HCT116 (cell line): ENCODE data around the gene SSUH2. TPM values are rescaled to one million over a fixed set of nuclear protein-coding genes. Genes with fewer than 3 reads are reported as not detected.

Source experiments
- ATAC-seq: fragments of 200-7000 bp; cut with Tn5 transposase; 2 replicates; pipeline ENCODE4 v1.9.1; 2020; ENCODE audit warnings: mild to moderate bottlenecking, moderate library complexity
- BruUV-seq: library from RNA; stranded (reverse); fragments of 400-500 nt; replicated peaks from 2 replicates; lab custom pipeline; 2021; lab: Mats Ljungman, UMichigan
- CTCF ChIA-PET: fragments of 300-600 bp; sonication (Branson Sonifier 250); formaldehyde crosslinking; loops from one replicate; lab custom pipeline; 2021; ENCODE audit warnings: antibody characterized with exemption; lab: Charles Lee
- POLR2A ChIA-PET: fragments of 300-600, 350-600 bp; sonication (Branson Sonifier 250); formaldehyde crosslinking; loops from one replicate; lab custom pipeline; 2021; ENCODE audit warnings: antibody characterized with exemption; lab: Charles Lee
- RAD21 ChIA-PET, 2 experiments: fragments of 300-600 bp; sonication (Branson Sonifier 250); formaldehyde crosslinking; loops; one replicate each; lab custom pipeline; 2023; ENCODE audit warnings: low total read pairs in 2 of 2; ENCODE audit not compliant: uncharacterized antibody in 2 of 2, unreplicated experiment in 2 of 2, low non-redundant PET in 1 of 2; lab: Charles Lee
- DNase-seq: peaks from one replicate; pipeline ENCODE4 v3.0.0-alpha.2; 2010; ENCODE audit warnings: low read depth, low spot score
- H2AFZ ChIP-seq: fragments of 200-600 bp; shearing (Covaris generic), sonication (generic); 2 replicates; pipeline ENCODE4 v1.6.1; 2017; ENCODE audit warnings: low read depth, mixed run types, mixed read lengths, antibody characterized with exemption, low read length; ENCODE audit not compliant: poor library complexity, severe bottlenecking
- H3K27ac ChIP-seq: 2 replicates; pipeline ENCODE4 v1.5.1; 2012; ENCODE audit warnings: low read depth, low read length
- H3K27me3 ChIP-seq: fragments of 200-600 bp; sonication (generic); 2 replicates; pipeline ENCODE4 v1.6.1; 2016; ENCODE audit warnings: mixed run types, low read length, mixed read lengths; ENCODE audit not compliant: insufficient read depth
- H3K36me3 ChIP-seq, 2 experiments: fragments of 200-500 bp in 1 of 2; fragments of 200-600 bp in 1 of 2; sonication (Bioruptor generic) in 1 of 2; sonication (generic) in 1 of 2; 2 replicates each; pipeline versions ENCODE4 v1.5.1 to v1.6.1; 2014 to 2016; ENCODE audit warnings: low read length in 2 of 2, inconsistent platforms in 1 of 2, mixed read lengths in 1 of 2, mixed run types in 1 of 2; ENCODE audit not compliant: insufficient read depth in 2 of 2, control insufficient read depth in 1 of 2
- H3K4me1 ChIP-seq, 2 experiments: fragments of 200-600 bp in 1 of 2; sonication (generic) in 1 of 2; 2 replicates each; pipeline versions ENCODE4 v1.5.1 to v1.6.1; 2012 to 2017; ENCODE audit warnings: low read length in 2 of 2, inconsistent platforms in 1 of 2, mild to moderate bottlenecking in 1 of 2, mixed read lengths in 1 of 2, mixed run types in 1 of 2, moderate library complexity in 1 of 2; ENCODE audit not compliant: insufficient read depth in 2 of 2, control insufficient read depth in 1 of 2
- H3K4me2 ChIP-seq: fragments of 200-600 bp; sonication (generic); 2 replicates; pipeline ENCODE4 v1.6.1; 2017; ENCODE audit warnings: mixed run types, low read length, mixed read lengths
- H3K4me3 ChIP-seq, 2 experiments: fragments of 200-600 bp in 1 of 2; sonication (generic) in 1 of 2; replicated peaks in 1 of 2; 2 replicates each; pipeline ENCODE4 v1.5.1; 2011 to 2016; ENCODE audit warnings: low read length in 2 of 2, control low read depth in 1 of 2, low read depth in 1 of 2, mild to moderate bottlenecking in 1 of 2, mixed read lengths in 1 of 2, mixed run types in 1 of 2
- H3K79me2 ChIP-seq: fragments of 200-600 bp; sonication (generic); 2 replicates; pipeline ENCODE4 v1.6.1; 2017; ENCODE audit warnings: mild to moderate bottlenecking, mixed run types, low read length, moderate library complexity, mixed read lengths; ENCODE audit not compliant: insufficient read depth
- H3K9ac ChIP-seq: fragments of 200-600 bp; sonication (generic); 2 replicates; pipeline ENCODE4 v1.6.1; 2016; ENCODE audit warnings: low read length, mixed read lengths
- H3K9me2 ChIP-seq: fragments of 200-600 bp; sonication (generic), shearing (Covaris generic); 2 replicates; pipeline ENCODE4 v1.6.1; 2017; ENCODE audit warnings: mixed run types, mild to moderate bottlenecking, moderate library complexity; ENCODE audit not compliant: insufficient read depth
- H3K9me3 ChIP-seq, 2 experiments: fragments of 200-500 bp in 1 of 2; fragments of 200-600 bp in 1 of 2; sonication (Bioruptor generic) in 1 of 2; sonication (generic) in 1 of 2; 2 replicates each; pipeline ENCODE4 v1.6.1; 2014 to 2017; ENCODE audit warnings: low read length in 2 of 2, mixed read lengths in 2 of 2, inconsistent platforms in 1 of 2, low read depth in 1 of 2, mild to moderate bottlenecking in 1 of 2, mixed run types in 1 of 2, moderate library complexity in 1 of 2; ENCODE audit not compliant: control insufficient read depth in 1 of 2, insufficient read depth in 1 of 2
- H4K20me1 ChIP-seq: fragments of 200-600 bp; sonication (generic), shearing (Covaris generic); 2 replicates; pipeline ENCODE4 v1.6.1; 2017; ENCODE audit warnings: mixed run types, mild to moderate bottlenecking, moderate library complexity; ENCODE audit not compliant: insufficient read depth
- ATF3 ChIP-seq: IDR thresholded peaks from 2 replicates; pipeline ENCODE4 v1.6.1; 2012
- CTCF ChIP-seq, 3 experiments: fragments of 200-600 bp in 1 of 3; sonication (generic) in 1 of 3; IDR thresholded peaks in 2 of 3; conservative IDR thresholded peaks in 1 of 3; 2 replicates each; pipeline ENCODE4 v1.5.1; 2012 to 2017; ENCODE audit warnings: low read depth in 2 of 3, low read length in 2 of 3, antibody characterized with exemption in 1 of 3, borderline replicate concordance in 1 of 3, control low read depth in 1 of 3, mild to moderate bottlenecking in 1 of 3, mixed read lengths in 1 of 3, mixed run types in 1 of 3, moderate library complexity in 1 of 3; ENCODE audit not compliant: insufficient read depth in 1 of 3
- EGR1 ChIP-seq: IDR thresholded peaks from 2 replicates; pipeline ENCODE4 v1.6.1; 2012; ENCODE audit warnings: low read depth
- ELF1 ChIP-seq: IDR thresholded peaks from 2 replicates; pipeline ENCODE4 v1.6.1; 2012; ENCODE audit warnings: low read depth, borderline replicate concordance
- EZH2 ChIP-seq: fragments of 200-600 bp; sonication (generic); IDR thresholded peaks from 2 replicates; pipeline ENCODE4 v1.6.1; 2017; ENCODE audit warnings: antibody characterized with exemption, mixed run types
- FOSL1 ChIP-seq: IDR thresholded peaks from 2 replicates; pipeline ENCODE4 v1.6.1; 2012; ENCODE audit warnings: low read depth
- JUND ChIP-seq: IDR thresholded peaks from 2 replicates; pipeline ENCODE4 v1.6.1; 2012
- POLR2AphosphoS5 ChIP-seq: IDR thresholded peaks from 2 replicates; pipeline ENCODE4 v1.6.1; 2011; ENCODE audit warnings: mild to moderate bottlenecking, low read depth, low read length, moderate library complexity
- REST ChIP-seq: IDR thresholded peaks from 2 replicates; pipeline ENCODE4 v1.6.1; 2012; ENCODE audit warnings: low read depth
- SIN3A ChIP-seq: IDR thresholded peaks from 2 replicates; pipeline ENCODE4 v1.6.1; 2012; ENCODE audit warnings: low read depth
- YY1 ChIP-seq: IDR thresholded peaks from 2 replicates; pipeline ENCODE4 v1.6.1; 2011; ENCODE audit warnings: low read length, low read depth, moderate library complexity, mild to moderate bottlenecking; ENCODE audit not compliant: insufficient replicate concordance; ENCODE audit errors: extremely low read depth
- intact Hi-C: fragments of 100-400 bp; cut with micrococcal nuclease; formaldehyde crosslinking; loops from 2 replicates; pipeline ENCODE4 v1.10.0; 2022
- total RNA-seq: library from RNA; stranded (reverse); gene quantifications from one replicate; pipeline ENCODE4 v1.2.1, GENCODE V29; 2021; ENCODE audit not compliant: unreplicated experiment

Gene SSUH2
- total RNA-seq, 1 experiment from 2014 or later: 0.76 TPM

- POLR2A ChIA-PET: interaction anchor here (0.5 kb wide), 1 partner anchor 644 kb away, joined by 4 read pairs; no protein-coding TSS in a partner anchor
- TF ChIP-seq YY1 (no peak), CTCF (IDR thresholded peaks at IDR 0.05 in 2 of 3, conservative IDR thresholded peaks at IDR 0.05 in 1 of 3; ENCODE audit: borderline replicate concordance in 1 of 3, insufficient read depth in 1 of 3, low read depth in 2 of 3, low read length in 2 of 3) (0 out of 6 replicates have a peak, but pooled peaks of 1 of the 3 experiments have one; percentile 3)
- Histone ChIP-seq H3K36me3 (no peaks in the 10 kb centered on the region), H3K79me2 (no peaks in the 10 kb centered on the region), H3K4me2 (no peak overlapping the region), H3K4me3 (no peak overlapping the region), H3K4me1 (peaks cover 9 to 19% of the 10 kb centered on the region in 2 experiments), H3K9me3 (no peaks in the 10 kb centered on the region), H3K9ac (no peak overlapping the region), H3K27ac (no peak overlapping the region), H4K20me1 (no peaks in the 10 kb centered on the region), H3K9me2 (no peaks in the 10 kb centered on the region), H3K27me3 (no peaks in the 10 kb centered on the region), H2AFZ (no peak overlapping the region)
- no TSS peak for BruUV-seq
- CTCF ChIA-PET: no interaction called here
- intact Hi-C loops: no loop called here
- DNase-seq: no peak
- ATAC-seq: no peak
- RAD21 ChIA-PET: no interaction called here
These were observed 3.1 kb downstream of the SSUH2 start for GRCh38 chr3:8641472-8641871.

GRCh38 chr3:8640223-8640622, 4.4 kb downstream of the SSUH2 start:
- DNase-seq (no peak), ATAC-seq (no peak)
- no TSS peak for BruUV-seq
- Histone ChIP-seq H3K36me3 (no peaks in the 10 kb centered on the region), H3K27ac (no peak overlapping the region), H3K4me1 (peaks cover under 1 to 17% of the 10 kb centered on the region in 2 experiments; a peak in 3 of 4 replicates), H3K4me3 (no peak overlapping the region), H3K4me2 (no peak overlapping the region), H2AFZ (no peak overlapping the region), H3K79me2 (no peaks in the 10 kb centered on the region), H4K20me1 (no peaks in the 10 kb centered on the region), H3K9ac (no peak overlapping the region), H3K27me3 (no peaks in the 10 kb centered on the region), H3K9me2 (no peaks in the 10 kb centered on the region), H3K9me3 (no peaks in the 10 kb centered on the region)
- ChIA-PET RAD21 (no interaction called here), CTCF (no interaction called here), POLR2A (no interaction called here)
- intact Hi-C loops: no loop called here
- TF ChIP-seq YY1 (no peak), POLR2AphosphoS5 (no peak), EZH2 (no peak), EGR1 (no peak), REST (no peak), SIN3A (no peak), CTCF (IDR thresholded peaks at IDR 0.05 in 2 of 3, conservative IDR thresholded peaks at IDR 0.05 in 1 of 3; ENCODE audit: borderline replicate concordance in 1 of 3, insufficient read depth in 1 of 3, low read depth in 2 of 3, low read length in 2 of 3) (no peak), ATF3 (no peak), ELF1 (no peak), JUND (no peak), FOSL1 (no peak)
